HUES6 (cell line): ENCODE measurements around the gene PRR13.
"Not testable (repeated sequence)": the region's sequence is repeated elsewhere in the genome, so short reads cannot be mapped to it uniquely, and the experiment has no call there.

Experiments
- H3K27ac ChIP-seq: 2 replicates; pipeline ENCODE4 v1.7.0; 2013; ENCODE audit warnings: low read depth, mild to moderate bottlenecking, low read length, inconsistent platforms
- H3K27me3 ChIP-seq: 2 replicates; pipeline ENCODE4 v1.6.1; 2013; ENCODE audit warnings: low read length; ENCODE audit not compliant: control insufficient read depth, insufficient read depth
- H3K36me3 ChIP-seq: 2 replicates; pipeline ENCODE4 v1.6.1; 2013; ENCODE audit warnings: low read length; ENCODE audit not compliant: control insufficient read depth, insufficient read depth
- H3K4me1 ChIP-seq: 2 replicates; pipeline ENCODE4 v1.6.1; 2013; ENCODE audit warnings: low read length; ENCODE audit not compliant: control insufficient read depth, insufficient read depth
- H3K4me3 ChIP-seq: 2 replicates; pipeline ENCODE4 v1.5.1; 2013; ENCODE audit warnings: low read depth, low read length
- H3K9ac ChIP-seq: one replicate; pipeline ENCODE4 v1.6.1; 2013; ENCODE audit warnings: mild to moderate bottlenecking, low read length
- H3K9me3 ChIP-seq: 2 replicates; pipeline ENCODE4 v1.6.1; 2013; ENCODE audit warnings: low read depth, low read length; ENCODE audit not compliant: control insufficient read depth, insufficient read depth

Gene PRR13

DNA sequence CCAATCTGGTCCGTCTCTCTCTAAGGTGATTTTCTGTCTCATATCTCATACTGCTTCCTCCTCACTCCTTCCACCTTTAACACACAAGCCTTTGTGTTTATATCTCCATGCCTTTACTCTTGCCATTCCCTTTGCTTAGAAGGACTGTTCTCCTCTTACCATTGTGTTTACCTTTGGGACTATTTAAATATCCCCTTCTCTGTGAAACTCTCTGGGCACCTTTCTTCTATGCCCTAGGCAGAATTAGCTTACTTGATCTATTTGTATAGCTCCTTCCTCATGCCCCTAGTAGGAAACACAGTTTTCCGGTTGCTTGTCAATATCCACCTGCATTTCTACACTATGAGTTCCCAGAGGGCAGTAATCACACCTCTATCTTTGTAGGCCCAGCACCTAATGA is 21.8 kb upstream of the PRR13 start:
- no peaks in the 10 kb centered on the region for H3K9me3 ChIP-seq
- H3K36me3 ChIP-seq, result no peaks in the 10 kb centered on the region
- no peaks in the 10 kb centered on the region for H3K27me3 ChIP-seq
- H3K27ac ChIP-seq, result no peak overlapping the region
- no peak overlapping the region for H3K9ac ChIP-seq
- H3K4me1 ChIP-seq, result peaks cover 27% of the 10 kb centered on the region
- no peak overlapping the region for H3K4me3 ChIP-seq

DNA sequence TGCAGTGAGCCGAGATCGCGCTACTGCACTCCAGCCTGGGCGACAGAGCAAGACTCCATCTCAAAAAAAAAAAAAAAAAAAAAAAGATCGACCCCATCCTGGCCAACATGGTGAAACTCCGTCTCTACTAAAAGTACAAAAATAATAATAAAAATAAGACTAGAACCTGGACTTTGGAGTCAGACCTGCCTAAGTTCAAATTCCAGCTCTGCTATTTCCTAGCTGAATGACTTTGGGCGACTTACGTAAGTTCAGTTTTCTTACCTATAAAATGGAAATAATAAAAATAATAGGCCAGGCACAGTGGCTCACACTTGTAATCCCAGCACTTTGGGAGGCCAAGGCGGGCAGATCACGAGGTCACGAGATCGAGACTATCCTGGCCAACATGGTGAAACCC is 19.3 kb upstream of the PRR13 start:
- H3K9ac ChIP-seq, H3K36me3 ChIP-seq, H3K4me3 ChIP-seq, H3K27ac ChIP-seq, H3K9me3 ChIP-seq, H3K27me3 ChIP-seq: not testable (repeated sequence)
- H3K4me1 ChIP-seq, result peaks cover 24% of the 10 kb centered on the region

DNA sequence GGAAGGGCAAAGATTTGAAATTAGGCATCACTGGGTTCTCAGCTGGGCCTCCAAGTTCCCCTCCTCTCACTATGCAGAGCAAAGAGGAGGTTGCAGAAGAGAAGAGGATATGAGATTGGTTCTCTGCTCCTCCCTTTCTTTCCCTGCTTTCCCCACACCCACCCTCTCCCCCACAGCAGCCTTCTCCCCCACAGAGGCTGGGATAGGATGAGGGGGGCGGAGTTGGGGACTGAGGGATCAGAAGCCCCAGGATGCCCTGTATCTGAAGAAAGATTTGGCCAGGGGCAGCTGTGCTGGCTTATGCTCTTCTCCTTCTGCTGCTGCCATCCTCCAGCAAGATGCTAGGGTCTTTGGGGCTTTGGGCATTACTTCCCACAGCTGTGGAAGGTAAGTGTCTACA is 17.9 kb upstream of the PRR13 start, which contains the start of gene AMHR2:
Gene AMHR2, plus strand, starts transcription at position 259 of the 400 bp plus-strand sequence. Its CDS starts 80 bp downstream, at position 339.
- no peaks in the 10 kb centered on the region for H3K36me3 ChIP-seq
- no peak within 1 kb of the TSS for H3K9ac ChIP-seq
- H3K4me3 ChIP-seq, result no peak within 1 kb of the TSS
- peaks cover 24% of the 10 kb centered on the region for H3K4me1 ChIP-seq
- H3K27me3 ChIP-seq, result no peaks in the 10 kb centered on the region
- no peak within 1 kb of the TSS for H3K27ac ChIP-seq
- no peaks in the 10 kb centered on the region for H3K9me3 ChIP-seq

DNA sequence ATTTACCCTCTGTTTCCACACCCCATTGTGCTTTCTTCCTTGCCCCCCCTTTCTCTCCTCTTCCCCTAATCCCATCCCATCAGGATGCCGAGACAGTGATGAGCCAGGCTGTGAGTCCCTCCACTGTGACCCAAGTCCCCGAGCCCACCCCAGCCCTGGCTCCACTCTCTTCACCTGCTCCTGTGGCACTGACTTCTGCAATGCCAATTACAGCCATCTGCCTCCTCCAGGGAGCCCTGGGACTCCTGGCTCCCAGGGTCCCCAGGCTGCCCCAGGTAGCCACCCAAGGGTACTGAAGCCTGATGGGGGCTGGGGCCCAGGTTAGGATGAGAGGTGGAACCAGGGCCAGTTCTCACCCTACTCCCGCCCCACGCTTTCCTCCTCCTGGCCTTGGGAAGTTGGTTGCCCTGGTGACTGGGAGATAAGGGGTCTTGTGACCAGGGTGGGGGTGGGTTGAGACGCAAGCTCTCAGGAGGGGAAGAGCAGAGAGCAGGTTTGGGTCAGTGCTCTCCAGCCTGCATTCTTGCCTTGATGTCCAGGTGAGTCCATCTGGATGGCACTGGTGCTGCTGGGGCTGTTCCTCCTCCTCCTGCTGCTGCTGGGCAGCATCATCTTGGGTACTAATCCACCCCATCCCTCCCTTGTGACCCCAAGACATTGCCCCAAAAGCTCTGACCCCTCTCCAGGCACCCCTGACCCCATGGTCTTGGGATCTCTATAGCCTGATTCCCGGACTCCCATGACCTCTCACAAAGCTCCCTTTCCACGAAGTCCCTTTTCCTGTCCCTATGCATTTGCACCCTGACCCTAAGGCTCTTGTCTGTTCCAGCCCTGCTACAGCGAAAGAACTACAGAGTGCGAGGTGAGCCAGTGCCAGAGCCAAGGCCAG is 16.7 kb upstream of the PRR13 start:
- no peaks in the 10 kb centered on the region for H3K36me3 ChIP-seq
- no peaks in the 10 kb centered on the region for H3K9me3 ChIP-seq
- H3K4me1 ChIP-seq, result peaks cover 24% of the 10 kb centered on the region
- H3K27ac ChIP-seq, result no peak overlapping the region
- H3K27me3 ChIP-seq, result no peaks in the 10 kb centered on the region
- peak overlapping the region; percentile 28 for H3K9ac ChIP-seq
- H3K4me3 ChIP-seq, result no peak overlapping the region

DNA sequence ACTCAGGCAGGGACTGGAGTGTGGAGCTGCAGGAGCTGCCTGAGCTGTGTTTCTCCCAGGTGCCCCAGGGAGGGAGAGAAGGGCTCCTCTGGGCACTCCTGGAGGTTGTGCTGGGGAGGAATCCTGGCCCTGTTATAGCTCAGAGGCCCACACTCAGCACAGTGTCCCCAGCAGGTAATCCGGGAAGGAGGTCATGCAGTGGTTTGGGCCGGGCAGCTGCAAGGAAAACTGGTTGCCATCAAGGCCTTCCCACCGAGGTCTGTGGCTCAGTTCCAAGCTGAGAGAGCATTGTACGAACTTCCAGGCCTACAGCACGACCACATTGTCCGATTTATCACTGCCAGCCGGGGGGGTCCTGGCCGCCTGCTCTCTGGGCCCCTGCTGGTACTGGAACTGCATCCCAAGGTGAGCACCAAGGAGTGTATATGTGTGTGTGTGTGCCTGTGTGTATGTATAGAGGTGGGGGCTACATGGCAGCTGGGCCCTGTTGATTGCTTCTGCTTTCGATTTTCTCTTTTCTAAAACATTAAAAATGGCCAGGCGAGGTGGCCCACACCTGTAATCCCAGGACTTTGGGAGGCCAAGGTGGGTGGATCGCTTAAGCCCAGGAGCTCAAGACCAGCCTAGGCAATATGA is 15.9 kb upstream of the PRR13 start:
- Histone ChIP-seq H3K27ac (no peak overlapping the region), H3K9ac (peak overlapping the region; percentile 28), H3K27me3 (no peaks in the 10 kb centered on the region), H3K36me3 (no peaks in the 10 kb centered on the region), H3K9me3 (no peaks in the 10 kb centered on the region), H3K4me1 (peaks cover 24% of the 10 kb centered on the region), H3K4me3 (no peak overlapping the region)

DNA sequence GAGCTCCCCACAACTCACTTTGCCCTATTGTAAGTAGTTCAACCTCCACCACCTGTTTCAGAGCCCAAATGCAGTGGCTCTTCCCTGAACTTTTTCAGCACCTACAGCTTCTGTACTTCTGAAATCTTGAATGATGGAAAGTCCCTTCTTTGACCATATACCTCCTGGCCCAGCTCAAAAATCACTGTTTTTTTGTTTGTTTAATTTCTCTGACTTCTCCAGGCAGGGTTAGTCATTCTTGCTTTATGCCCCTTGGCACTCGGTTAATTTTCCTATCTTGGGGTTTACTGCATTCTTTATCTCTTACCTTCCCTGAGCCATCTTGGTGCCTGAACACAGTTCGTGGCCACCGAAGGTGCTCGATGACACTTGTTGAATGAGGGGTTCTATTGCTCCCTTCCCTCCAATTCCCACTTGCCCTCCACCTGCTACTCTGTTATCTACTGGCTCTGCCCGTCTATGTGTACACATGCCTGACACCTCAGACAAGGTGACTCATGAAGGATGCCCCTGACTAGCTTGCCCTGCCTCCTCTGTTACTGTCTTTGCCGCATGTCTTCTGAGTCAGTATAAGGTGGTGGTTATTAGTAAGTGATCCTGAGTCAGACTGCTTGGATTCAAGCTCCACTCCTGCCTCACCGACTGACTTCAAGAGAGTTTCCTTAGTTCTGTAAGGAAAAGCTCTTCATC is 13.5 kb upstream of the PRR13 start:
- H3K27ac ChIP-seq, result no peak overlapping the region
- no peaks in the 10 kb centered on the region for H3K27me3 ChIP-seq
- no peaks in the 10 kb centered on the region for H3K9me3 ChIP-seq
- H3K36me3 ChIP-seq, result no peaks in the 10 kb centered on the region
- H3K4me3 ChIP-seq, result no peak overlapping the region
- H3K4me1 ChIP-seq, result peaks cover 20% of the 10 kb centered on the region; the same call in 1 of the 2 replicates
- no peak overlapping the region for H3K9ac ChIP-seq

DNA sequence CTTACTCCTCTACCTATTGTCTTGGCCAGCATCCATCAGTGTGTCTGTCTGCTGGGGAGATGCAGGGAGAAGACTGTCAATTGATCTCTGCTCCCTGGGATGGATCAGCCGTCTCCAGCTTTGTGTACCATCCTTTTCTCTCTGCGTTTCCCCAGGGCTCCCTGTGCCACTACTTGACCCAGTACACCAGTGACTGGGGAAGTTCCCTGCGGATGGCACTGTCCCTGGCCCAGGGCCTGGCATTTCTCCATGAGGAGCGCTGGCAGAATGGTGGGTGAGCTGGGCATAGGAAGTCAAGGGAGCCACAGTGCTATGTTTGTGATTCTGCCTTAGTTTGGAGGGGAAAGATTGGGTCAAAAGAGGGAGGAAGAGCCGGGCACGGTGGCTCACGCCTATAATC is 12.8 kb upstream of the PRR13 start:
- no peak overlapping the region for H3K27ac ChIP-seq
- no peaks in the 10 kb centered on the region for H3K36me3 ChIP-seq
- H3K9me3 ChIP-seq, result no peaks in the 10 kb centered on the region
- no peak overlapping the region for H3K4me3 ChIP-seq
- peaks cover 15% of the 10 kb centered on the region; the same call in 1 of the 2 replicates for H3K4me1 ChIP-seq
- no peaks in the 10 kb centered on the region for H3K27me3 ChIP-seq
- H3K9ac ChIP-seq, result no peak overlapping the region

DNA sequence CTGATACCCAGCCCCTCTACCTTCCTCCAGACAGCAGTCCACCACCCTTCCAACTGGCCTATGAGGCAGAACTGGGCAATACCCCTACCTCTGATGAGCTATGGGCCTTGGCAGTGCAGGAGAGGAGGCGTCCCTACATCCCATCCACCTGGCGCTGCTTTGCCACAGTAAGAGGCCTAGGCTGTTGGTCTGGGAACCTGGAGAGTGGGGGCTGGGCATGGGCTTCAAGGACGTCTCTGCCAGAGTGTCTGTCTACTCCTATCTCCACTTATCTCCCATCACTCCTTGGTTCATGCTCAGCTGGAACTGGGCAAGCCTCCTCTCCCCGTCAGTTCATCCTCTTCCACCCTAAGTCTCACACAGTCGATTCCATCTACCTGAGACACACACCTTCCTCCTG is 11.4 kb upstream of the PRR13 start:
- H3K27me3 ChIP-seq, result no peaks in the 10 kb centered on the region
- no peaks in the 10 kb centered on the region for H3K36me3 ChIP-seq
- no peaks in the 10 kb centered on the region for H3K9me3 ChIP-seq
- no peak overlapping the region for H3K9ac ChIP-seq
- peaks cover 5% of the 10 kb centered on the region; the same call in 1 of the 2 replicates for H3K4me1 ChIP-seq
- H3K27ac ChIP-seq, result no peak overlapping the region
- no peak overlapping the region for H3K4me3 ChIP-seq

DNA sequence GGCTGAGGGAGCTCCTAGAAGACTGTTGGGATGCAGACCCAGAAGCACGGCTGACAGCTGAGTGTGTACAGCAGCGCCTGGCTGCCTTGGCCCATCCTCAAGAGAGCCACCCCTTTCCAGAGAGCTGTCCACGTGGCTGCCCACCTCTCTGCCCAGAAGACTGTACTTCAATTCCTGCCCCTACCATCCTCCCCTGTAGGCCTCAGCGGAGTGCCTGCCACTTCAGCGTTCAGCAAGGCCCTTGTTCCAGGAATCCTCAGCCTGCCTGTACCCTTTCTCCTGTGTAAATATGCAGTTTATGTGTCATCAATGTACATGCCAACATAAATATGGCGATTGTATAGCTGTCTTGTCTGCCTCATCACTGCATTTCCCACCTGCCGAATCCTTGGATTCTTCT is 10.3 kb upstream of the PRR13 start:
- no peaks in the 10 kb centered on the region for H3K36me3 ChIP-seq
- H3K9ac ChIP-seq, result no peak overlapping the region
- no peaks in the 10 kb centered on the region for H3K27me3 ChIP-seq
- H3K9me3 ChIP-seq, result no peaks in the 10 kb centered on the region
- no peak overlapping the region for H3K27ac ChIP-seq
- no peak overlapping the region for H3K4me3 ChIP-seq
- no peaks in the 10 kb centered on the region for H3K4me1 ChIP-seq

DNA sequence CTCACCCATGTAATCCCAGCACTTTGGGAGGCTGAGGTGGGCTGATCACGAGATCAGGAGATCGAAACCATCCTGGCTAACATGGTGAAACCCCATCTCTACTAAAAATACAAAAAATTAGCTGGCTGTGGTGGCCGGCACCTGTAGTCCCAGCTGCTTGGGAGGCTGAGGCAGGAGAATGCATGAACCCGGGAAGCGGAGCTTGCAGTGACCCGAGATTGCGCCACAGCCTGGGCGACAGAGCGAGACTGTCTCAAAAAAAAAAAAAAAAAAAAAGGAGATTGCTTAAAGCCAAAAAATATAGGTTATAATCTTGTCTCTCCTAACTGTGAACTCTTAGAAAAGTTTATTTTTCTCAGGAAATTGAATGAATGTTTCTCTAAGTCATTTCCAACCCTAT is 6.2 kb upstream of the PRR13 start:
- H3K27me3 ChIP-seq, H3K27ac ChIP-seq, H3K9ac ChIP-seq, H3K4me3 ChIP-seq, H3K4me1 ChIP-seq, H3K36me3 ChIP-seq, H3K9me3 ChIP-seq: not testable (repeated sequence)

DNA sequence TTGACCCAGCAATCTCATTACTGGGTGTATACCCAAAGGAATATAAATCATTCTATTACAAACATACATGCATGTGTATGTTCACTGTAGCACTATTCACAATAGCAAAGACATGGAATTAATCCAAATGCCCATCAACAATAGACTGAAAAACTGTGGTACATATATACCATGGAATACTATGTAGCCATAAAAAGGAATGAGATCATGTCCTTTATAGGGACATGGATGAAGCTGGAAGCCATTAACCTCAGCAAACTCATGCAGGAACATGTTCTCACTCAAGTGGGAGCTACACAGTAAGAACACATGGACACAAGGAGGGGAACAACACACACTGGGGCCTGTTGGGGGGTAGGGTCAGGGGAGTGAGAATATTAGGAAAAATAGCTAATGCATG is 2.0 kb upstream of the PRR13 start:
- H3K27ac ChIP-seq, H3K9ac ChIP-seq, H3K27me3 ChIP-seq, H3K4me3 ChIP-seq, H3K9me3 ChIP-seq, H3K36me3 ChIP-seq: not testable (repeated sequence)
- H3K4me1 ChIP-seq, result peaks cover 14% of the 10 kb centered on the region; the same call in 1 of the 2 replicates
